C4-2B (cell line): ENCODE data around the gene CSTPP1.

ENCODE experiments used
- H3K27ac ChIP-seq: fragments of 450-650 bp; 2 replicates; pipeline ENCODE4 v1.5.1; 2017
- CTCF ChIP-seq: fragments of 450-650 bp; conservative IDR thresholded peaks from 2 replicates; pipeline ENCODE4 v1.5.1; 2017; ENCODE audit warnings: mild to moderate bottlenecking
- ZFX ChIP-seq: fragments of 450-650 bp; IDR thresholded peaks from 2 replicates; pipeline ENCODE4 v1.6.1; 2017

CSTPP1 gene

DNA sequence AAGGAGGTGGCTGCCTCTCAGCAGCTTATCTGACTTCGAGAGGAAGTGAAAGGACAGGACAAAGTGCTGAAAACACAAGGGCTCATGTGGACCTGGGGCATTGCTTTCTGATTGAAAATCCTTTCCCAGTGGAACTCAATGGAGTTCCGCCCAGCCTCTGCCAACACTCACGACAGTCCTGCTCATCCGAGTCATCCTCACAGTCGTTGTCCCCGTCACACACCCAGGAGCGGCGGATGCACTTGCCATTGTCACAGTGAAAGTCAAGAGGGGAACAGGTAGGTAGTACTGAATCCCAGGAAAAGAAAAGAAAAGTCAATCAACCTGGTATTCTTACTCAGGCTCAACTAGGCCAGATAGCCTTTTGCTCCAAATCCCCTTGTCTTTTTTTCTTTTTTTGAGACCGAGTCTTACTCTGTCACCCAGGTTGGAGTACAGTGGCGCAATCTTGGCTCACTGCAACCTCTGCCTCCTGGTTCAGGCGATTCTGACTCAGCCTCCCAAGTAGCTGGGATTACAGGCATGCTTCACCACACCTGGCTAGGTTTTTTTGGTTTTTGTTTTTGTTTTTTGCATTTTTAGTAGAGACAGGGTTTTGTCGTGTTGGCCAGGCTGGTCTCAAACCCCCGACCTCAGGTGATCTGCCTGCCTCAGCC, 36.3 kb upstream of the CSTPP1 start:
- no peak overlapping the region for H3K27ac ChIP-seq
- TF ChIP-seq CTCF = no peak
- TF ChIP-seq ZFX = no peak

DNA sequence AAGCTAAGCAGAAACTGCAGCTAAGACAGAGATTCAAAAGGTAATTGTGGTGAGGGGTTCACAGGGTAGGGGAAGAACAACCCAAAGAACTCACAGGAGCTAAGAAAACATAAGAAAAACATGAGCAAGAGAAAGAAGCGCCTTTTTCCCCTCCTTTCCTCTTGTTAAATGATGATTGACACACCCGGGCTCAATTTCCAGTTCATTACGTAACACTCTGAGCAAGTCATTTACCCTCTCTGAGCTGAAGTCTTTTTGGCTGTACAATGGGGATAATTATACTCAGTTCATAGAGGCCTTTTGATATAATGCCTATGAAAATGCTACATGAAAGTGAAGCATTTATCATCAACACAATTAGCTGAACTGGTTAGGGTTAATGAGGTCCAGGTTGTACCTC, 35.4 kb upstream of the CSTPP1 start:
- no peak for TF ChIP-seq CTCF
- no peak for TF ChIP-seq ZFX
- H3K27ac ChIP-seq = no peak overlapping the region

DNA sequence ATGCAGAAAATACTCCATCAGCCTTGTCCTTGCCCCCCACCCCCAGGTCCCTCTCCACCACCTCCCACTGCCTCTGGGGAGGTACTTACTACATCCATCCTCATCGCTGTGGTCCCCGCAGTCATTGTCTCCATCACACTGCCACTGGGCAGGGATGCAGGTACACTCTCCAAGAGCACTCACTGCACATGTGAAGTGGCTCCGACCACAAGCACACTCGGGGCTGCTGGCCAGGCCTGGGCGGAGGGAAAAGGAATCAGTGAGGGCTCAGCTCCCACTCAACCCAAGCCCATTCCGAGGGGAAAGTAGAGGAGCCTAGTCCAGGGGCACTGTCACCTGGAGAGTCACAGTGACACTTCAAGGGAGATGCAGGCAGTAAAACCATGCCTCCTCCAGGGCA, 33.9 kb upstream of the CSTPP1 start:
- H3K27ac ChIP-seq = no peak overlapping the region
- TF ChIP-seq ZFX (no peak), CTCF (no peak)

DNA sequence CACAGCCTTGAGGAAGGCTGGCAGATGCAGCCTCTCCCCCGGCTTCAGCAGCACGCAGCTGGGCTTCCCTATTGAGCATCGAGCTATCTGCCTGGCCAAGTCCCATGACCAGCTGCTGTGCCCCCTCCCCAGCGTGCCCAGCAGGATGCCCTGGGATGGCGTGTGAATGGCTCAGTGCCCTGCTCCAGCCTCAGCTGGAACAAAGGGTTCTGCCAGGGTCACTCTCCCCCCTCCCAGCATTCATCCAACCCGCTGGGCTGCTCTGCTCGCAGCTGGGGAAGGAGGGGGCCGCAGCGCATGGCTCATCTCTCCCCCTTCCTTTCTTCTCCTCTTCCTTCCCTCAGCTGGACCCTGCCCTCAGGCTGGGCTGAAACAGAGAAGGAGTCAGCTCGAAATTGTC, 32.7 kb upstream of the CSTPP1 start:
- TF ChIP-seq CTCF (no peak), ZFX (no peak)
- no peak overlapping the region for H3K27ac ChIP-seq

GRCh38 chr11:46905806-46906205, 30.8 kb upstream of the CSTPP1 start:
- H3K27ac ChIP-seq = no peak overlapping the region
- TF ChIP-seq CTCF = no peak

- TF ChIP-seq CTCF (no peak), ZFX (no peak)
- no peak overlapping the region for H3K27ac ChIP-seq
Observed at GRCh38 chr11:46906609-46907041, 29.9 kb upstream of the CSTPP1 start.

- TF ChIP-seq CTCF = no peak
- no peak for TF ChIP-seq ZFX
Observed at GRCh38 chr11:46907606-46908005, 29.0 kb upstream of the CSTPP1 start.

More at GRCh38 chr11:46907606-46908005, 29.0 kb upstream of the CSTPP1 start:
- H3K27ac ChIP-seq = no peak overlapping the region
